Glutamatergic neuron (in vitro differentiated cells): Measurements from ENCODE around the gene SLC5A12. TPM values are rescaled to one million over a fixed set of nuclear protein-coding genes. Genes with fewer than 3 reads are reported as not detected.

Experiments used
- DNase-seq: peaks from one replicate; pipeline ENCODE4 v3.0.0; 2022
- H3K27ac Mint-ChIP-seq: one replicate; pipeline ENCODE4 v1.8.0; 2020; ENCODE audit warnings: mild to moderate bottlenecking, mixed read lengths, inconsistent platforms; ENCODE audit not compliant: unreplicated experiment
- H3K27me3 Mint-ChIP-seq: one replicate; pipeline ENCODE4 v1.8.0; 2020; ENCODE audit warnings: mild to moderate bottlenecking, moderate library complexity, mixed read lengths, inconsistent platforms; ENCODE audit not compliant: unreplicated experiment
- H3K36me3 Mint-ChIP-seq: one replicate; pipeline ENCODE4 v1.8.0; 2020; ENCODE audit warnings: mild to moderate bottlenecking, mixed read lengths, inconsistent platforms; ENCODE audit not compliant: unreplicated experiment
- H3K4me1 Mint-ChIP-seq: one replicate; pipeline ENCODE4 v1.8.0; 2020; ENCODE audit warnings: mild to moderate bottlenecking, low read depth, mixed read lengths, inconsistent platforms; ENCODE audit not compliant: unreplicated experiment
- H3K4me3 Mint-ChIP-seq: one replicate; pipeline ENCODE4 v1.8.0; 2020; ENCODE audit warnings: mild to moderate bottlenecking, mixed read lengths, inconsistent platforms; ENCODE audit not compliant: unreplicated experiment
- H3K9me3 Mint-ChIP-seq: one replicate; pipeline ENCODE4 v1.8.0; 2020; ENCODE audit warnings: mild to moderate bottlenecking, moderate library complexity, mixed read lengths, inconsistent platforms; ENCODE audit not compliant: unreplicated experiment
- CTCF ChIP-seq: fragments of 200-600 bp; sonication (generic); IDR thresholded peaks from one replicate; pipeline ENCODE4 v1.5.0; 2021; ENCODE audit not compliant: partially characterized antibody, unreplicated experiment
- total RNA-seq: library from RNA; stranded (reverse); fragmentation: NEBNext Ultra II Directional; extraction: Animal tissue kit (Norgen Biotek cat#: 25700); gene quantifications from one replicate; pipeline ENCODE4 v1.2.1, GENCODE V29; 2021; ENCODE audit not compliant: unreplicated experiment

The SLC5A12 gene
- total RNA-seq, 1 donor from 2014 or later: 0.66 TPM

GRCh38 chr11:26665946-26666345 lies 55.9 kb downstream of the SLC5A12 start:
- DNase-seq: no peak
- Mint-ChIP-seq H3K9me3 (no peaks in the 10 kb centered on the region), H3K4me1 (no peaks in the 10 kb centered on the region), H3K36me3 (no peaks in the 10 kb centered on the region), H3K4me3 (no peak overlapping the region), H3K27ac (no peak overlapping the region), H3K27me3 (no peaks in the 10 kb centered on the region)
- no peak for TF ChIP-seq CTCF

DNA sequence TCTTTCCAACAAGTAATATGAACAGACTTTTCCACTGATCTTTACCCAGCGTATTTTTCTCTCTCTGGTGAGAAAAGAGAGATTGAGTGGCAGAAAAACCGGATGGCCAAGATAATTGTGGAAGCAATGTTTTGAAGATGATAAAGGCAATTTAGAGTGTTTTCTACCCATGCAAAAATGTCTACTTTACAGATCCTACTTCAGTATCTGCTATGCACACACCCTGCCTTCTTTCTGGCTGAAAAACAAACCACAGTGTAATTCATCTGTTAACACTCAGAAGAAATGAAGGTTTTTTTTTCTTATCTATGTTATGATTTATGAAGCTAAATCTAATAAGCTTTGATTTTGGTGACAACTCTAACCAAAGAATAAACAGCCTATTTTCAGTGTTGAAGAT lies 56.8 kb downstream of the SLC5A12 start:
- Mint-ChIP-seq H3K9me3 (no peaks in the 10 kb centered on the region), H3K36me3 (peaks cover 4% of the 10 kb centered on the region), H3K27ac (no peak overlapping the region), H3K27me3 (no peaks in the 10 kb centered on the region), H3K4me1 (no peaks in the 10 kb centered on the region), H3K4me3 (no peak overlapping the region)
- TF ChIP-seq CTCF: no peak
- DNase-seq: no peak

DNA sequence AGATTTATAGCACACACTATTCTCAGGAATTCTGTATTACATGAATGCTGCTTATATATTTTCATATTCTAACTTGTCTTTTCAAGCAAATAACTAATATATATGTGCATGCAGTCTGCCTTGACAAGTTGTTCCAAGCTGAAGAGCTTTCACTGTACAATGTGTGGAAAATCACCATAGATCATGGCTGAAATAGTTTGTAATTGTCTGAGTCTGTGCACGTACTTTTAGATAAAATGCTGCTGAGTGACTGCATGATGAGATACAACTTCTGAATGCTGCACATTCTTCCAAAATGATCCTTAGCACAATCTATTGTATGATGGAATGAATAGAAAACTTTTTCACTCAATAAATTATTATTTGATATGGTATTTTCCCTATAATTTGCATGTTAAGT lies 58.9 kb downstream of the SLC5A12 start:
- Mint-ChIP-seq H3K4me1 (no peaks in the 10 kb centered on the region), H3K4me3 (no peak overlapping the region), H3K27ac (no peak overlapping the region), H3K36me3 (peaks cover 5% of the 10 kb centered on the region), H3K27me3 (no peaks in the 10 kb centered on the region), H3K9me3 (no peaks in the 10 kb centered on the region)
- TF ChIP-seq CTCF: no peak
- no peak for DNase-seq

GRCh38 chr11:26655287-26655686 lies 66.6 kb downstream of the SLC5A12 start:
- no peaks in the 10 kb centered on the region for H3K9me3 Mint-ChIP-seq
- DNase-seq: no peak
- H3K4me3 Mint-ChIP-seq: no peak overlapping the region
- peaks cover 3% of the 10 kb centered on the region for H3K36me3 Mint-ChIP-seq
- peaks cover 5% of the 10 kb centered on the region for H3K4me1 Mint-ChIP-seq
- no peak for TF ChIP-seq CTCF
- H3K27ac Mint-ChIP-seq: no peak overlapping the region
- H3K27me3 Mint-ChIP-seq: no peaks in the 10 kb centered on the region

- no peaks in the 10 kb centered on the region for H3K36me3 Mint-ChIP-seq
- no peak overlapping the region for H3K27ac Mint-ChIP-seq
- H3K4me3 Mint-ChIP-seq: no peak overlapping the region
- no peak for DNase-seq
- H3K27me3 Mint-ChIP-seq: no peaks in the 10 kb centered on the region
- no peak for TF ChIP-seq CTCF
- peaks cover 5% of the 10 kb centered on the region for H3K4me1 Mint-ChIP-seq
- no peaks in the 10 kb centered on the region for H3K9me3 Mint-ChIP-seq
These were observed 69.9 kb downstream of the SLC5A12 start for GRCh38 chr11:26651916-26652315.
